ENCODE data around the gene MIOS. TPM values are rescaled to one million over a fixed set of nuclear protein-coding genes. Genes with fewer than 3 reads are reported as not detected.

Gene MIOS
- total RNA-seq, 4 donors from 2014 or later, result 37.2 to 48.7 (median 42.6) TPM

DNA sequence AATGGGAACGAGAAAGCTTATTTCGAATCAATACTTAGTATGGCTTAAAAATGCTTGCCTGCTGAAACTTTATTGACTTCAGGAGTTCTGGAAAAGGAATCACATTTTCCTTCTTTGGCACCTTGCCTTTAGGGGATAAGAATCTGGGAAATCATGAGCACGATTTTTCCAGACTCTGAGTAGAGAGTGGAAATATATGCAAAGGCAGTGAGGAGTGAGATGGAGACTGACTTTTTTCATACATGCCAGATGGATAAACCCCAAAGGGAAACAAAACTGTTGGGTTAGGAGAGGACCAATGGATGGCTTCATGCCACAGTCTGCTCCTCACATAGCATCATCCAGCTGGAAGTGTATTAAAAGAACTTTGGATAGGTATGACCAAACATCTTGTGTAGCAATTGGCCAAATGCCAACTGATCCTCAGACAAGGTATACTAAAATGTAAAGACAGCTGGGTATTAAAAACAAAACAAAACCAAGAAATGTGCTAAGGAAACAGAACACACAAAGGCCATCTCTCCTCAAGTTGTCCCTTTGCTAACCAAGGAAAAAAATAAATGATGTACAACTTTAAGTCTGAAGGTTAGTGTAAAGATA is 32.8 kb upstream of the MIOS start:
- no peak overlapping the region for H3K4me3 ChIP-seq (replicated peaks in 1 of 3)
- no peaks in the 10 kb centered on the region for H3K27me3 ChIP-seq
- WGBS, 2 donors, result 84 to 90% methylated on average over 3 of the region's 3 CpGs
- TF ChIP-seq, protein P1, sequence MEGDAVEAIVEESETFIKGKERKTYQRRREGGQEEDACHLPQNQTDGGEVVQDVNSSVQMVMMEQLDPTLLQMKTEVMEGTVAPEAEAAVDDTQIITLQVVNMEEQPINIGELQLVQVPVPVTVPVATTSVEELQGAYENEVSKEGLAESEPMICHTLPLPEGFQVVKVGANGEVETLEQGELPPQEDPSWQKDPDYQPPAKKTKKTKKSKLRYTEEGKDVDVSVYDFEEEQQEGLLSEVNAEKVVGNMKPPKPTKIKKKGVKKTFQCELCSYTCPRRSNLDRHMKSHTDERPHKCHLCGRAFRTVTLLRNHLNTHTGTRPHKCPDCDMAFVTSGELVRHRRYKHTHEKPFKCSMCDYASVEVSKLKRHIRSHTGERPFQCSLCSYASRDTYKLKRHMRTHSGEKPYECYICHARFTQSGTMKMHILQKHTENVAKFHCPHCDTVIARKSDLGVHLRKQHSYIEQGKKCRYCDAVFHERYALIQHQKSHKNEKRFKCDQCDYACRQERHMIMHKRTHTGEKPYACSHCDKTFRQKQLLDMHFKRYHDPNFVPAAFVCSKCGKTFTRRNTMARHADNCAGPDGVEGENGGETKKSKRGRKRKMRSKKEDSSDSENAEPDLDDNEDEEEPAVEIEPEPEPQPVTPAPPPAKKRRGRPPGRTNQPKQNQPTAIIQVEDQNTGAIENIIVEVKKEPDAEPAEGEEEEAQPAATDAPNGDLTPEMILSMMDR (IDR thresholded peaks at IDR 0.05), result no peak
- TF ChIP-seq POLR2A (IDR thresholded peaks at IDR 0.05), result no peak
- intact Hi-C loops (cut with DNase I), result loop anchor here (10.0 kb wide), 1 partner anchor 439 kb away; no protein-coding TSS in a partner anchor
- no peak overlapping the region for H3K27ac ChIP-seq
- H3K4me1 ChIP-seq, result no peaks in the 10 kb centered on the region
- no peaks in the 10 kb centered on the region for H3K9me3 ChIP-seq
- H3K36me3 ChIP-seq, result no peaks in the 10 kb centered on the region
- DNase-seq, result no peak

DNA sequence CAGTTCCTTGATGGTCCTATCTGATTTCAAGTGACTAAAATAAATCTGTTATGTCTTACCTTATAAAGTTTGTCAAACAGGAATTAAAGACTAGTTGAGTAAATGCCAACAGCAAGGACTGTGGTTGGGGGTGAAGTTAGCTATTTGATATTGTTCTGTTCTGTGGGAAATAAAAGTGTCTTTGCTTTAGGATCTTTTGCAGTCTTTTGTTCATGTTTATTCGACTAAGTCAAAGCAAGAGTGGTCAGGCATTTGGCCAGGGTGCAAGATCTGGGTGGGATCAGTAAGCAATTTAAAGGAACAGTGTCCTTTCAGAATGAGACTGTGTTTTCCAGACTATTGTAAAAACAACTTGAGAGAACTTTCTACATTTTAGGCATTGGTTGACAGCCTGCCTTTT is 31.0 kb upstream of the MIOS start, which contains the start of gene COL28A1:
TSS of gene COL28A1 (minus strand) at position 183 of the 400 bp plus-strand sequence. CDS start 2,998 bp downstream, outside the sequence.
- Histone ChIP-seq H3K4me1 (no peaks in the 10 kb centered on the region), H3K36me3 (no peaks in the 10 kb centered on the region), H3K4me3 (replicated peaks in 1 of 3) (no peak within 1 kb of the TSS), H3K27me3 (no peaks in the 10 kb centered on the region), H3K27ac (no peak within 1 kb of the TSS), H3K9me3 (no peaks in the 10 kb centered on the region)
- DNase-seq, result peak; percentile 4 to 11
- TF ChIP-seq, protein P1 (IDR thresholded peaks at IDR 0.05), result no peak
- TF ChIP-seq POLR2A (IDR thresholded peaks at IDR 0.05), result no peak
- intact Hi-C loops (cut with DNase I), result loop anchor here (10.0 kb wide), 1 partner anchor 441 kb away; no protein-coding TSS in a partner anchor
- WGBS, 2 donors, result 3 to 13% methylated on average over 1 of the region's 1 CpG

DNA sequence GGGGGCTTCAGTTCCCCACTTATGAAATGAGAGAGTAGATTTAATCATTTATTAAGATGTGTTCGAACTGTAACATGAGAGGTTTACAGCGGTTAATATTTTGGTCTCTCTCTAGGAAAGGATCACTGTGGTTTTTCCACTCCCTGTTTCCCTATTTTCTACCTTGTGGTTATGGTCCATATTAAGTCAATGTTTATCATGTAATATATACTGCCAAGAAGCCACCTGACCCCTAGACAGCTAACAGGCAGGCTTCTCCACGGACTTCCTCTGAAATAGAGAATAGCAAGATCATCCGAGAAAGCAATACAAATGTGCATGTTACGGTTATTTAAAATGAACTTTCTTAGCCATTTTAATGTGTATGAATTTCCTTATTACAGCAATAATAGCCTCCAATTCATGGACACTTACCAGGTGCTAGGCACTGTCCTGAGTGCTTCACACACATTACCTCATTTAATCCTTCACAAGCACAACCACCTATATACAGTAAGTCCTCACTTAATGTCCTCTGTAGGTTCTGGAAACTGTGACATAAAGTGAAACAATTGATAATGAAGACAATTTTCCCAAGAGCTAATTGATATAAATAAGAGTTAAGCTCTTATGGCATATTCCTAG is 30.2 kb upstream of the MIOS start:
- no peak overlapping the region for H3K27ac ChIP-seq
- H3K27me3 ChIP-seq, result no peaks in the 10 kb centered on the region
- 90 to 96% methylated on average over 5 of the region's 5 CpGs for WGBS, 2 donors
- TF ChIP-seq POLR2A (IDR thresholded peaks at IDR 0.05), result no peak
- TF ChIP-seq, protein P1 (IDR thresholded peaks at IDR 0.05), result no peak
- no peaks in the 10 kb centered on the region for H3K4me1 ChIP-seq
- H3K9me3 ChIP-seq, result no peaks in the 10 kb centered on the region
- DNase-seq, result no peak
- H3K4me3 ChIP-seq (replicated peaks in 1 of 3), result no peak overlapping the region
- no peaks in the 10 kb centered on the region for H3K36me3 ChIP-seq
- intact Hi-C loops (cut with DNase I), result loop anchor here (10.0 kb wide), 1 partner anchor 442 kb away; no protein-coding TSS in a partner anchor

DNA sequence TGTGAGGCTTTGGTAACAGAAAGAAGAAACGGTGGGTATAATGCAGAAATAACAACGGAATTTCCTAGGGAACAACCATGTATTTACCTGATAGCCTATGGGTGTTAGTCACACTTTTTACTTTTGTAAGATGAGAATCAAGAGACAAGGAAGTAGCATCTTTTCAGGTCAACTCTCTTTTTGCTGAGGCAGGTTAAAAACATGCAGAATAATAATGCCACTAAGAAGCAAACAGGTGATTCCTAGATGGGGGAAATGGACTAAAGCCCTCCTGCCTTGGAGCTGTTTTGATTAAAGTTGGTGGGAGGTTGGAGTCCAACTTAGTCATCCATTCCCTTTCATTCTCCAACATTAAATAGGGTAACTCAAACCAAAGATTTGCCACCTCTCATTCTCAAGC is 29.0 kb upstream of the MIOS start:
- intact Hi-C loops (cut with DNase I), result loop anchor here (10.0 kb wide), 1 partner anchor 443 kb away; no protein-coding TSS in a partner anchor
- Histone ChIP-seq H3K9me3 (no peaks in the 10 kb centered on the region), H3K36me3 (no peaks in the 10 kb centered on the region), H3K27me3 (no peaks in the 10 kb centered on the region), H3K27ac (no peak overlapping the region), H3K4me1 (no peaks in the 10 kb centered on the region), H3K4me3 (replicated peaks in 1 of 3) (no peak overlapping the region)
- TF ChIP-seq, protein P1 (IDR thresholded peaks at IDR 0.05), result no peak
- no peak for TF ChIP-seq POLR2A (IDR thresholded peaks at IDR 0.05)
- WGBS, 2 donors, result 41 to 47% methylated on average over 2 of the region's 2 CpGs
- no peak for DNase-seq

DNA sequence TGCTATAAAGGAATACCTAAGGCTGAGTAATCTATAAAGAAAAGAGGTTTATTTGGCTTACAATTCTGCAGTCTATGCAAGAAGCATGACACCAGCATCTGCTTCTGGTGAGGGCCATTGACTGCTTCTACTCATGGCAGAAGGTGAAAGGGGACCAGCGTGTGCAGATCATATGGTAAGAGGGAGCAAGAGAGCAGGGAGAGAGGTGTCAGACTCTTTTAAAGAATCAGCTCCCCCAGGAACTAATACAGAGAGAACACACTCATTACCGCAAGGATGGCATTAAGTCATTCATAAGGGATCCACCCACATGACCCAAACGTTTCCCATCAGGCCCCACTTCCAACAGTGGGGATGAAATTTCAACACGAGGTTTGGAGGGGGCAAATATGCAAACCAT is 27.5 kb upstream of the MIOS start:
- no peak overlapping the region for H3K27ac ChIP-seq
- H3K4me3 ChIP-seq (replicated peaks in 1 of 3), result no peak overlapping the region
- H3K36me3 ChIP-seq, result no peaks in the 10 kb centered on the region
- intact Hi-C loops (cut with DNase I), result loop anchor here (10.0 kb wide), 1 partner anchor 444 kb away; no protein-coding TSS in a partner anchor
- H3K27me3 ChIP-seq, result no peaks in the 10 kb centered on the region
- H3K4me1 ChIP-seq, result no peaks in the 10 kb centered on the region
- H3K9me3 ChIP-seq, result no peaks in the 10 kb centered on the region
- DNase-seq, result no peak
- TF ChIP-seq, protein P1 (IDR thresholded peaks at IDR 0.05), result no peak
- TF ChIP-seq POLR2A (IDR thresholded peaks at IDR 0.05), result no peak
- 82% methylated on average over 4 of the region's 4 CpGs for WGBS, 2 donors

Measured in thyroid gland (tissue), 4 donors.